ENCODE measurements around the gene COL15A1.

- TF ChIP-seq FOXM1 (IDR thresholded peaks at IDR 0.05; ENCODE audit: borderline replicate concordance) (no peak), SUZ12 (IDR thresholded peaks at IDR 0.05) (no peak), FOXK2 (IDR thresholded peaks at IDR 0.05) (no peak), ELF4 (IDR thresholded peaks at IDR 0.05) (no peak), BHLHE40 (IDR thresholded peaks at IDR 0.05; ENCODE audit: borderline replicate concordance) (no peak), CTBP1 (IDR thresholded peaks at IDR 0.05; ENCODE audit: borderline replicate concordance) (no peak), SP1 (IDR thresholded peaks at IDR 0.05) (no peak), HDGF (IDR thresholded peaks at IDR 0.05; ENCODE audit: borderline replicate concordance) (no peak), ZNF384 (IDR thresholded peaks at IDR 0.05) (no peak), FOXA1 (IDR thresholded peaks at IDR 0.05) (no peak), NFRKB (IDR thresholded peaks at IDR 0.05) (no peak), PKNOX1 (IDR thresholded peaks at IDR 0.05) (no peak)
These were observed 997 bp downstream of the COL15A1 start for GRCh38 chr9:98944734-98945074.
